SK-N-SH (cell line): ENCODE results near the gene PCDH18. TPM values are rescaled to one million over a fixed set of nuclear protein-coding genes. Genes with fewer than 3 reads are reported as not detected.
"Not testable (repeated sequence)": the region's sequence is repeated elsewhere in the genome, so short reads cannot be mapped to it uniquely, and the experiment has no call there.

Experiments
- CTCF ChIA-PET: fragments of 300-600, 350-600 bp; formaldehyde crosslinking; extraction: SDS; loops from one replicate; lab custom pipeline; 2021; lab: Yijun Ruan, JAX
- POLR2A ChIA-PET: fragments of 350-600 bp; sonication (Branson Sonifier 250); formaldehyde crosslinking; extraction: SDS; loops from one replicate; lab custom pipeline; 2020; ENCODE audit warnings: antibody characterized with exemption, inconsistent platforms; lab: Yijun Ruan, JAX
- DNase-seq: peaks from one replicate; pipeline ENCODE4 v3.0.0; 2012
- H2AFZ ChIP-seq: fragments of 200-600 bp; sonication (generic); 2 replicates; pipeline ENCODE4 v1.8.1; 2016; ENCODE audit warnings: antibody characterized with exemption, mild to moderate bottlenecking, low read depth
- H3F3A ChIP-seq: fragments of 200-600 bp; sonication (generic); replicated peaks from 2 replicates; pipeline ENCODE3; 2016; ENCODE audit warnings: antibody characterized with exemption, mild to moderate bottlenecking; ENCODE audit not compliant: insufficient read depth
- H3K27ac ChIP-seq, 2 experiments: fragments of 200-500 bp in 1 of 2; fragments of 200-600 bp in 1 of 2; sonication (Bioruptor generic) in 1 of 2; sonication (generic), shearing (Covaris generic) in 1 of 2; 2 replicates each; pipeline versions ENCODE4 v1.5.1 to v1.6.1; 2014 to 2016; ENCODE audit warnings: low read depth in 2 of 2, inconsistent platforms in 1 of 2, low read length in 1 of 2, mild to moderate bottlenecking in 1 of 2, mixed read lengths in 1 of 2
- H3K27me3 ChIP-seq: fragments of 200-600 bp; sonication (generic), shearing (Covaris generic); 2 replicates; pipeline ENCODE4 v1.6.1; 2016; ENCODE audit warnings: mixed run types; ENCODE audit not compliant: insufficient read depth
- H3K36me3 ChIP-seq, 2 experiments: fragments of 200-500 bp in 1 of 2; fragments of 200-600 bp in 1 of 2; sonication (Bioruptor generic) in 1 of 2; sonication (generic) in 1 of 2; replicated peaks in 1 of 2; 2 replicates each; pipeline versions ENCODE3 to v1.5.1; 2014 to 2016; ENCODE audit warnings: low read length in 1 of 2, mild to moderate bottlenecking in 1 of 2; ENCODE audit not compliant: insufficient read depth in 2 of 2, control insufficient read depth in 1 of 2
- H3K4me1 ChIP-seq, 2 experiments: fragments of 200-500 bp in 1 of 2; fragments of 200-600 bp in 1 of 2; sonication (Bioruptor generic) in 1 of 2; sonication (generic), shearing (Covaris generic) in 1 of 2; 2 replicates each; pipeline versions ENCODE4 v1.5.1 to v1.6.1; 2014 to 2016; ENCODE audit warnings: low read depth in 1 of 2, low read length in 1 of 2, mixed run types in 1 of 2; ENCODE audit not compliant: insufficient read depth in 2 of 2, control insufficient read depth in 1 of 2
- H3K4me2 ChIP-seq: fragments of 200-600 bp; sonication (generic), shearing (Covaris generic); 2 replicates; pipeline ENCODE4 v1.6.1; 2017; ENCODE audit warnings: mixed run types
- H3K4me3 ChIP-seq, 2 experiments: fragments of 200-500 bp in 1 of 2; fragments of 200-600 bp in 1 of 2; sonication (Bioruptor generic) in 1 of 2; sonication (generic), shearing (Covaris generic) in 1 of 2; 2 replicates each; pipeline versions ENCODE4 v1.5.1 to v1.8.1; 2014 to 2016; ENCODE audit warnings: low read depth in 2 of 2, inconsistent platforms in 1 of 2, low read length in 1 of 2, mild to moderate bottlenecking in 1 of 2, mixed read lengths in 1 of 2, moderate library complexity in 1 of 2
- H3K79me2 ChIP-seq: fragments of 200-600 bp; sonication (generic); 2 replicates; pipeline ENCODE4 v1.8.1; 2017; ENCODE audit warnings: mild to moderate bottlenecking; ENCODE audit not compliant: insufficient read depth
- H3K9ac ChIP-seq: fragments of 200-600 bp; sonication (generic); 2 replicates; pipeline ENCODE4 v1.6.1; 2017; ENCODE audit warnings: mixed run types
- H3K9me2 ChIP-seq: fragments of 200-600 bp; sonication (generic); 2 replicates; pipeline ENCODE4 v1.6.1; 2017; ENCODE audit warnings: mixed run types
- H3K9me3 ChIP-seq: fragments of 200-600 bp; sonication (generic); 2 replicates; pipeline ENCODE4 v1.6.1; 2017; ENCODE audit warnings: mixed run types, mild to moderate bottlenecking, moderate library complexity
- H4K20me1 ChIP-seq: fragments of 200-600 bp; sonication (generic); 2 replicates; pipeline ENCODE4 v1.6.1; 2017; ENCODE audit warnings: mild to moderate bottlenecking, mixed run types; ENCODE audit not compliant: insufficient read depth
- CHD2 ChIP-seq: fragments of 150-350 bp; IDR thresholded peaks from 2 replicates; pipeline ENCODE4 v1.6.1; 2018; ENCODE audit warnings: low read length; ENCODE audit not compliant: partially characterized antibody
- ELF1 ChIP-seq: IDR thresholded peaks from 2 replicates; pipeline ENCODE4 v1.4.0; 2012
- EP300 ChIP-seq, 2 experiments: IDR thresholded peaks; 2 replicates each; pipeline versions ENCODE4 v1.4.0 to v1.6.1; 2012; ENCODE audit warnings: borderline replicate concordance in 1 of 2, low read depth in 1 of 2, low read length in 1 of 2
- EZH2phosphoT487 ChIP-seq: fragments of 200-600 bp; sonication (generic); IDR thresholded peaks from 2 replicates; pipeline ENCODE4 v1.6.1; 2017; ENCODE audit warnings: low read depth, mixed run types, mild to moderate bottlenecking, antibody characterized with exemption, moderate library complexity, borderline replicate concordance
- FOSL2 ChIP-seq: IDR thresholded peaks from 2 replicates; pipeline ENCODE4 v1.4.0; 2012; ENCODE audit warnings: low read depth, mild to moderate bottlenecking, moderate library complexity, borderline replicate concordance
- FOXJ3 ChIP-seq: sonication (generic); formaldehyde crosslinking; IDR thresholded peaks from 2 replicates; pipeline ENCODE4 v1.5.1; 2020; ENCODE audit warnings: mild to moderate bottlenecking, missing genetic modification reagents
- FOXM1 ChIP-seq: IDR thresholded peaks from 2 replicates; pipeline ENCODE4 v1.4.0; 2012; ENCODE audit warnings: low read depth, mild to moderate bottlenecking
- GABPA ChIP-seq: IDR thresholded peaks from 2 replicates; pipeline ENCODE4 v1.4.0; 2012; ENCODE audit warnings: low read depth, mild to moderate bottlenecking
- IRF3 ChIP-seq: fragments of 150-350 bp; IDR thresholded peaks from 2 replicates; pipeline ENCODE4 v1.6.1; 2016; ENCODE audit warnings: mild to moderate bottlenecking, low read depth, low read length
- JUND ChIP-seq: IDR thresholded peaks from 2 replicates; pipeline ENCODE4 v1.4.0; 2012
- MAX ChIP-seq: IDR thresholded peaks from 2 replicates; pipeline ENCODE4 v1.4.0; 2012; ENCODE audit warnings: low read depth
- MEF2A ChIP-seq: IDR thresholded peaks from 2 replicates; pipeline ENCODE4 v1.4.0; 2012; ENCODE audit warnings: low read depth, borderline replicate concordance
- MXI1 ChIP-seq: IDR thresholded peaks from 2 replicates; pipeline ENCODE4 v1.6.1; 2012; ENCODE audit warnings: mild to moderate bottlenecking, low read depth, low read length, improper control_type of control experiment
- NRF1 ChIP-seq: IDR thresholded peaks from 2 replicates; pipeline ENCODE4 v1.6.1; 2012; ENCODE audit warnings: low read depth, mild to moderate bottlenecking, low read length
- RXRA ChIP-seq: IDR thresholded peaks from 2 replicates; pipeline ENCODE4 v1.4.0; 2012; ENCODE audit warnings: low read depth, mild to moderate bottlenecking, borderline replicate concordance
- TCF12 ChIP-seq: IDR thresholded peaks from 2 replicates; pipeline ENCODE4 v1.4.0; 2012
- USF2 ChIP-seq: fragments of 150-350 bp; IDR thresholded peaks from 2 replicates; pipeline ENCODE4 v1.6.1; 2017; ENCODE audit warnings: antibody characterized with exemption, low read length, low read depth, borderline replicate concordance
- YY1 ChIP-seq: IDR thresholded peaks from 2 replicates; pipeline ENCODE4 v1.4.0; 2012; ENCODE audit warnings: low read depth, mild to moderate bottlenecking
- ZBTB33 ChIP-seq: IDR thresholded peaks from 2 replicates; pipeline ENCODE4 v1.4.0; 2012; ENCODE audit warnings: low read depth, borderline replicate concordance
- WGBS: methylation state at CpG from one replicate; pipeline ENCODE4 v1.1.6; 2017; ENCODE audit warnings: low lambda C conversion rate; 5-methylcytosine and 5-hydroxymethylcytosine counted together
- polyA plus RNA-seq, 3 experiments: library from polyadenylated mRNA; depleted of rRNA; stranded (reverse); fragments of >200 nt; gene quantifications; 2 replicates each; pipeline ENCODE4 v1.2.3, GENCODE V29; 2012

PCDH18 gene
- polyA plus RNA-seq, 1 of the 3 experiments (the other 2 are of a cell fraction): 25.0 TPM

- H3K4me2 ChIP-seq, H3K36me3 ChIP-seq: not testable (repeated sequence)
- 94% methylated on average over 22 of the region's 29 CpGs for WGBS
Observed at GRCh38 chr4:137496267-137496666, 36.0 kb downstream of the PCDH18 start.

GRCh38 chr4:137495578-137495977 is 36.7 kb downstream of the PCDH18 start:
- DNase-seq: no peak
- H3K27ac ChIP-seq: no peak overlapping the region
- no peaks in the 10 kb centered on the region for H3F3A ChIP-seq
- no peaks in the 10 kb centered on the region for H3K9me3 ChIP-seq
- TF ChIP-seq TCF12 (no peak), NRF1 (no peak), FOXJ3 (CRISPR knock-in tag) (no peak), USF2 (no peak), RXRA (no peak), MXI1 (no peak), JUND (no peak), ZBTB33 (no peak), GABPA (no peak), YY1 (no peak), EZH2phosphoT487 (no peak), MEF2A (no peak), MAX (no peak), EP300 (IDR thresholded peaks at IDR 0.05; ENCODE audit: borderline replicate concordance in 1 of 2, low read depth in 1 of 2, low read length in 1 of 2) (no peak), CHD2 (no peak), FOXM1 (no peak), IRF3 (no peak), ELF1 (no peak), FOSL2 (no peak)
- no peaks in the 10 kb centered on the region for H4K20me1 ChIP-seq
- no peaks in the 10 kb centered on the region for H3K27me3 ChIP-seq
- POLR2A ChIA-PET: no interaction called here
- no peak overlapping the region for H3K9ac ChIP-seq
- H3K79me2 ChIP-seq: no peaks in the 10 kb centered on the region
- H3K36me3 ChIP-seq: no peaks in the 10 kb centered on the region
- CTCF ChIA-PET: no interaction called here
- no peaks in the 10 kb centered on the region for H3K9me2 ChIP-seq
- no peaks in the 10 kb centered on the region for H3K4me1 ChIP-seq
- H3K4me2 ChIP-seq: no peak overlapping the region
- WGBS: 80% methylated on average over 2 of the region's 2 CpGs
- no peak overlapping the region for H3K4me3 ChIP-seq
- no peak overlapping the region for H2AFZ ChIP-seq

More at GRCh38 chr4:137496267-137496666, 36.0 kb downstream of the PCDH18 start:
- H3K79me2 ChIP-seq, POLR2A ChIA-PET, H3K4me3 ChIP-seq, H3K9ac ChIP-seq, H3K9me2 ChIP-seq, H3K9me3 ChIP-seq, H4K20me1 ChIP-seq, H3F3A ChIP-seq, H3K4me1 ChIP-seq, DNase-seq, H2AFZ ChIP-seq, H3K27ac ChIP-seq, H3K27me3 ChIP-seq, CTCF ChIA-PET: not testable (repeated sequence)

- H2AFZ ChIP-seq, POLR2A ChIA-PET, H4K20me1 ChIP-seq, DNase-seq, H3K9me2 ChIP-seq, CTCF ChIA-PET, H3F3A ChIP-seq, H3K4me3 ChIP-seq, H3K4me1 ChIP-seq, H3K27ac ChIP-seq, H3K79me2 ChIP-seq, H3K36me3 ChIP-seq, H3K27me3 ChIP-seq, H3K9ac ChIP-seq, H3K4me2 ChIP-seq, H3K9me3 ChIP-seq: not testable (repeated sequence)
- WGBS: 91% methylated on average over 9 of the region's 11 CpGs
Observed at GRCh38 chr4:137483313-137483959, 48.9 kb downstream of the PCDH18 start.
